ENCODE measurements around the gene FOXJ1. TPM values are rescaled to one million over a fixed set of nuclear protein-coding genes. Genes with fewer than 3 reads are reported as not detected.

The FOXJ1 gene
- total RNA-seq, 1 experiment from 2014 or later = not detected

GRCh38 chr17:76090517-76091129 lies 50.4 kb downstream of the FOXJ1 start:
- ChIA-PET CTCF (no interaction called here), POLR2A (interaction anchor here (0.7 kb wide), 1 partner anchor 9 kb away, joined by 3 read pairs; no protein-coding TSS in a partner anchor)
- H3K36me3 Mint-ChIP-seq (ENCODE audit: insufficient read depth, unreplicated experiment) = peaks cover 34% of the 10 kb centered on the region
- H3K9me3 Mint-ChIP-seq (ENCODE audit: unreplicated experiment) = no peaks in the 10 kb centered on the region
- no peak overlapping the region for H3K27ac Mint-ChIP-seq (ENCODE audit: low read depth, unreplicated experiment)
- no peak for TF ChIP-seq CTCF (IDR thresholded peaks at IDR 0.05; ENCODE audit: unreplicated experiment)
- intact Hi-C loops (cut with micrococcal nuclease) = no loop called here
- no peaks in the 10 kb centered on the region for H3K4me1 Mint-ChIP-seq (ENCODE audit: insufficient read depth, unreplicated experiment)
- DNase-seq (ENCODE audit: unreplicated experiment) = no peak
- no peak overlapping the region for H3K4me3 Mint-ChIP-seq (ENCODE audit: unreplicated experiment)
- no TSS peak for BruUV-seq (replicated peaks)
- H3K27me3 Mint-ChIP-seq (ENCODE audit: insufficient read depth, unreplicated experiment) = no peaks in the 10 kb centered on the region

GRCh38 chr17:76089680-76090516 lies 51.1 kb downstream of the FOXJ1 start:
- CTCF ChIA-PET = no interaction called here
- no peaks in the 10 kb centered on the region for H3K27me3 Mint-ChIP-seq (ENCODE audit: insufficient read depth, unreplicated experiment)
- H3K27ac Mint-ChIP-seq (ENCODE audit: low read depth, unreplicated experiment) = no peak overlapping the region
- H3K4me3 Mint-ChIP-seq (ENCODE audit: unreplicated experiment) = no peak overlapping the region
- DNase-seq (ENCODE audit: unreplicated experiment) = no peak
- H3K9me3 Mint-ChIP-seq (ENCODE audit: unreplicated experiment) = no peaks in the 10 kb centered on the region
- BruUV-seq (replicated peaks) = no TSS peak
- POLR2A ChIA-PET = interaction anchor here (0.8 kb wide), 1 partner anchor 11 kb away, joined by 3 read pairs; the partner anchor contains the start of gene ZACN
- H3K4me1 Mint-ChIP-seq (ENCODE audit: insufficient read depth, unreplicated experiment) = no peaks in the 10 kb centered on the region
- no peak for TF ChIP-seq CTCF (IDR thresholded peaks at IDR 0.05; ENCODE audit: unreplicated experiment)
- H3K36me3 Mint-ChIP-seq (ENCODE audit: insufficient read depth, unreplicated experiment) = peaks cover 39% of the 10 kb centered on the region
- intact Hi-C loops (cut with micrococcal nuclease) = no loop called here

- Mint-ChIP-seq H3K36me3 (ENCODE audit: insufficient read depth, unreplicated experiment) (peaks cover 36% of the 10 kb centered on the region), H3K27me3 (ENCODE audit: insufficient read depth, unreplicated experiment) (no peaks in the 10 kb centered on the region), H3K9me3 (ENCODE audit: unreplicated experiment) (no peaks in the 10 kb centered on the region), H3K4me3 (ENCODE audit: unreplicated experiment) (no peak overlapping the region), H3K4me1 (ENCODE audit: insufficient read depth, unreplicated experiment) (no peaks in the 10 kb centered on the region), H3K27ac (ENCODE audit: low read depth, unreplicated experiment) (no peak overlapping the region)
- intact Hi-C loops (cut with micrococcal nuclease) = no loop called here
- ChIA-PET CTCF (no interaction called here), POLR2A (interaction anchor here (0.8 kb wide), 1 partner anchor 10 kb away, joined by 3 read pairs; the partner anchor contains the start of gene ZACN)
- no peak for TF ChIP-seq CTCF (IDR thresholded peaks at IDR 0.05; ENCODE audit: unreplicated experiment)
- no peak for DNase-seq (ENCODE audit: unreplicated experiment)
- no TSS peak for BruUV-seq (replicated peaks)
Measured at GRCh38 chr17:76088868-76089576, 52.0 kb downstream of the FOXJ1 start.

Measured in MCF 10A (cell line).